Ishikawa (cell line): Measurements from ENCODE around the gene NAPG.

Experiments
- CEBPB ChIP-seq: IDR thresholded peaks from 2 replicates; pipeline ENCODE4 v1.6.1; 2012
- CREB1 ChIP-seq: IDR thresholded peaks from 2 replicates; pipeline ENCODE4 v1.6.1; 2012; ENCODE audit warnings: low read depth
- EP300 ChIP-seq: IDR thresholded peaks from 2 replicates; pipeline ENCODE4 v1.6.1; 2012; ENCODE audit warnings: borderline replicate concordance
- NFIC ChIP-seq: IDR thresholded peaks from 2 replicates; pipeline ENCODE4 v1.6.1; 2012
- RAD21 ChIP-seq: IDR thresholded peaks from 2 replicates; pipeline ENCODE4 v1.6.1; 2012; ENCODE audit warnings: low read depth
- TAF1 ChIP-seq: IDR thresholded peaks from 2 replicates; pipeline ENCODE4 v1.6.1; 2012; ENCODE audit warnings: low read depth, mild to moderate bottlenecking
- TCF12 ChIP-seq: IDR thresholded peaks from 2 replicates; pipeline ENCODE4 v1.6.1; 2012; ENCODE audit warnings: low read depth
- TEAD4 ChIP-seq: IDR thresholded peaks from 2 replicates; pipeline ENCODE4 v1.6.1; 2012
- YY1 ChIP-seq: IDR thresholded peaks from 2 replicates; pipeline ENCODE4 v1.6.1; 2012; ENCODE audit warnings: low read depth
- ZBTB7A ChIP-seq: IDR thresholded peaks from 2 replicates; pipeline ENCODE4 v1.6.1; 2012; ENCODE audit warnings: low read depth
- TF ChIP-seq, protein P1 (sequence below): IDR thresholded peaks from 2 replicates; pipeline ENCODE4 v1.6.1; 2012
- TF ChIP-seq, protein P2 (sequence below): IDR thresholded peaks from 2 replicates; pipeline ENCODE4 v1.6.1; 2012; ENCODE audit warnings: low read depth, mild to moderate bottlenecking
- TF ChIP-seq, protein P3 (sequence below): IDR thresholded peaks from 2 replicates; pipeline ENCODE4 v1.6.1; 2012

DNA sequence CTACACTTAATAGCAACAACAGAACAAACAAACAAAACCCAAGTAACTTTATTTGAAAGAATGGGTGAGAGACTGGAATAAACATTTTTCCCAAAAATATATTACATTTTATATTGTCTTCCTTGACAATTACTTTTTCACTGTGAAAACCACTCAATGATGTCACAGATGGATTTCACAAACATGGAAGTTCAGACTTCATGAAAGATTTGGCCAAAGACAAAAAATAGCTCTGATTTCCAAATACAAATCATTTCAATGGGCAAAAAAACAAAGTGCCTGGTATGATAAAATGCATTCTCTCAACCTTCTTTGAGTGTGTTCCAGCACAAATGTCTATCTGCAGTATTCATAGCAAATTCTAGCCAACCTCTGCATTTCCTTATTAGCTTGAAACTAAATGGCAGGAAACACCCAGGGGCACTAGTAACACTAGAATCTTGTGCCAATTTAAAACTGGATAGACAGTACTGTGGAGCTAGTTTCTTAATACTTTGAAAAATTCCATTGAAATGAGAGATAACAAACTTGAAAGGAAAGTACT, 28.5 kb upstream of the NAPG start:
- TF ChIP-seq, protein P1, sequence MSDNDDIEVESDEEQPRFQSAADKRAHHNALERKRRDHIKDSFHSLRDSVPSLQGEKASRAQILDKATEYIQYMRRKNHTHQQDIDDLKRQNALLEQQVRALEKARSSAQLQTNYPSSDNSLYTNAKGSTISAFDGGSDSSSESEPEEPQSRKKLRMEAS, result no peak
- TF ChIP-seq NFIC (no peak), EP300 (no peak), TAF1 (no peak), CREB1 (no peak), RAD21 (no peak), CEBPB (no peak), TCF12 (no peak), ZBTB7A (no peak), YY1 (no peak), TEAD4 (no peak)
- TF ChIP-seq, protein P2, sequence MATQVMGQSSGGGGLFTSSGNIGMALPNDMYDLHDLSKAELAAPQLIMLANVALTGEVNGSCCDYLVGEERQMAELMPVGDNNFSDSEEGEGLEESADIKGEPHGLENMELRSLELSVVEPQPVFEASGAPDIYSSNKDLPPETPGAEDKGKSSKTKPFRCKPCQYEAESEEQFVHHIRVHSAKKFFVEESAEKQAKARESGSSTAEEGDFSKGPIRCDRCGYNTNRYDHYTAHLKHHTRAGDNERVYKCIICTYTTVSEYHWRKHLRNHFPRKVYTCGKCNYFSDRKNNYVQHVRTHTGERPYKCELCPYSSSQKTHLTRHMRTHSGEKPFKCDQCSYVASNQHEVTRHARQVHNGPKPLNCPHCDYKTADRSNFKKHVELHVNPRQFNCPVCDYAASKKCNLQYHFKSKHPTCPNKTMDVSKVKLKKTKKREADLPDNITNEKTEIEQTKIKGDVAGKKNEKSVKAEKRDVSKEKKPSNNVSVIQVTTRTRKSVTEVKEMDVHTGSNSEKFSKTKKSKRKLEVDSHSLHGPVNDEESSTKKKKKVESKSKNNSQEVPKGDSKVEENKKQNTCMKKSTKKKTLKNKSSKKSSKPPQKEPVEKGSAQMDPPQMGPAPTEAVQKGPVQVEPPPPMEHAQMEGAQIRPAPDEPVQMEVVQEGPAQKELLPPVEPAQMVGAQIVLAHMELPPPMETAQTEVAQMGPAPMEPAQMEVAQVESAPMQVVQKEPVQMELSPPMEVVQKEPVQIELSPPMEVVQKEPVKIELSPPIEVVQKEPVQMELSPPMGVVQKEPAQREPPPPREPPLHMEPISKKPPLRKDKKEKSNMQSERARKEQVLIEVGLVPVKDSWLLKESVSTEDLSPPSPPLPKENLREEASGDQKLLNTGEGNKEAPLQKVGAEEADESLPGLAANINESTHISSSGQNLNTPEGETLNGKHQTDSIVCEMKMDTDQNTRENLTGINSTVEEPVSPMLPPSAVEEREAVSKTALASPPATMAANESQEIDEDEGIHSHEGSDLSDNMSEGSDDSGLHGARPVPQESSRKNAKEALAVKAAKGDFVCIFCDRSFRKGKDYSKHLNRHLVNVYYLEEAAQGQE, result no peak
- TF ChIP-seq, protein P3, sequence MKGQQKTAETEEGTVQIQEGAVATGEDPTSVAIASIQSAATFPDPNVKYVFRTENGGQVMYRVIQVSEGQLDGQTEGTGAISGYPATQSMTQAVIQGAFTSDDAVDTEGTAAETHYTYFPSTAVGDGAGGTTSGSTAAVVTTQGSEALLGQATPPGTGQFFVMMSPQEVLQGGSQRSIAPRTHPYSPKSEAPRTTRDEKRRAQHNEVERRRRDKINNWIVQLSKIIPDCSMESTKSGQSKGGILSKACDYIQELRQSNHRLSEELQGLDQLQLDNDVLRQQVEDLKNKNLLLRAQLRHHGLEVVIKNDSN, result no peak
